Stimulated activated naive B cell treated with anti-CD40 and anti-IgM and Interleukin-4, amounts not matched to agents 10 μg/mL and 1 μg/mL and 100 μg/mL, for 72 hours (primary cell): ENCODE data around the gene C19orf25.
"Not testable (repeated sequence)": the region's sequence is repeated elsewhere in the genome, so short reads cannot be mapped to it uniquely, and the experiment has no call there.

Source experiments
- ATAC-seq, 2 donors: fragments of 150-1000 bp; cut with Tn5 transposase; replicated peaks; 2 replicates each; pipeline ENCODE4 v1.10.0; 2021; ENCODE audit warnings: moderate library complexity in 1 of 2
- DNase-seq: peaks from one replicate; pipeline ENCODE4 v3.0.0; 2021
- H3K27ac Mint-ChIP-seq: one replicate; pipeline ENCODE4 v1.8.0; 2022; ENCODE audit warnings: mild to moderate bottlenecking, mixed read lengths
- H3K27me3 Mint-ChIP-seq, 2 donors: one replicate each; pipeline ENCODE4 v1.8.0; 2022; ENCODE audit warnings: mixed read lengths in 2 of 2
- H3K36me3 Mint-ChIP-seq, 2 donors: one replicate each; pipeline ENCODE4 v1.8.0; 2022; ENCODE audit warnings: mixed read lengths in 2 of 2, mild to moderate bottlenecking in 1 of 2
- H3K4me1 Mint-ChIP-seq, 2 donors: one replicate each; pipeline ENCODE4 v1.8.0; 2022; ENCODE audit warnings: mixed read lengths in 2 of 2, mild to moderate bottlenecking in 1 of 2
- H3K4me3 Mint-ChIP-seq, 2 donors: one replicate each; pipeline ENCODE4 v1.8.0; 2022; ENCODE audit warnings: mild to moderate bottlenecking in 2 of 2, mixed read lengths in 2 of 2, moderate library complexity in 1 of 2
- H3K9me3 Mint-ChIP-seq, 2 donors: one replicate each; pipeline ENCODE4 v1.8.0; 2022; ENCODE audit warnings: mixed read lengths in 2 of 2, mild to moderate bottlenecking in 1 of 2

The C19orf25 gene

GRCh38 chr19:1450735-1451731 is 28.0 kb downstream of the C19orf25 start:
- Mint-ChIP-seq H3K27ac (peak overlapping the region; percentile 15), H3K4me1 (peaks cover 32 to 43% of the 10 kb centered on the region in 2 donors), H3K27me3 (peaks cover 70 to 83% of the 10 kb centered on the region in 2 donors), H3K36me3 (peaks cover 8% of the 10 kb centered on the region in 2 donors), H3K9me3 (peaks cover 4 to 5% of the 10 kb centered on the region in 2 donors), H3K4me3 (no peak overlapping the region)
- ATAC-seq (no peak), DNase-seq (no peak)

- H3K4me1 Mint-ChIP-seq, result peaks cover 32 to 40% of the 10 kb centered on the region in 2 donors
- H3K4me3 Mint-ChIP-seq, result peak within 1 kb of the TSS; percentile 8 to 20
- no peak for DNase-seq
- peaks cover 7 to 8% of the 10 kb centered on the region in 2 donors for H3K36me3 Mint-ChIP-seq
- H3K9me3 Mint-ChIP-seq, result no peaks in the 10 kb centered on the region
- peaks cover 61 to 79% of the 10 kb centered on the region in 2 donors for H3K27me3 Mint-ChIP-seq
- ATAC-seq, result no peak
- H3K27ac Mint-ChIP-seq, result peak within 1 kb of the TSS; percentile 75
Measured at GRCh38 chr19:1449467-1450442, 29.3 kb downstream of the C19orf25 start, which contains the start of gene APC2. Gene APC2, plus strand, starts transcription at chr19:1450121. Its CDS starts 2,881 bp downstream, at chr19:1453002.

- no peak for DNase-seq
- Mint-ChIP-seq H3K4me1 (peaks cover 28 to 33% of the 10 kb centered on the region in 2 donors), H3K36me3 (peaks cover 7 to 10% of the 10 kb centered on the region in 2 donors), H3K27me3 (peaks cover 51 to 68% of the 10 kb centered on the region in 2 donors), H3K9me3 (no peaks in the 10 kb centered on the region), H3K4me3 (peak overlapping the region in 1 of 2 donors; percentile 43), H3K27ac (no peak overlapping the region)
- no peak for ATAC-seq
Measured at GRCh38 chr19:1447944-1448343, 31.1 kb downstream of the C19orf25 start.

DNA sequence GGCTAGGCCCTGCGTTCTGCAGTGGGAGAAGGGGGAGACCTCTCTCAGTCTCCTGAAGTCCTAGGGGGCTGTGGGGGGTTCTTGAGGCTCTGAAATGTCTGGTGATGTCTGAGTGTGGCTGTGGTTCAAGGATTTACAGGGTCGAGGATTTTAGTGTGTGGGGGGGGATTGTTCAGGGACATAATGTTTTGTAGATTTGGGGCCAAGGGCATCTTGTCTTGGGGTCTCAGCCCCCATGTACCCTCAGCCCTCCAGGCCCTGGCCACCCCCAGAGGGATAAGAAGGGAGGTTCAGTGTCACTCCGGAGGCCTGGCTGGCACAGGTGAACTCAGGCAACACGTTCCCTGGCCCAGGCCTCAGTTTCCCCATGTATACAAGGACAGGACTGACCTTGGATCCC is 31.5 kb downstream of the C19orf25 start:
- Mint-ChIP-seq H3K4me1 (peaks cover 29 to 35% of the 10 kb centered on the region in 2 donors), H3K27me3 (peaks cover 48 to 63% of the 10 kb centered on the region in 2 donors), H3K9me3 (no peaks in the 10 kb centered on the region), H3K4me3 (no peak overlapping the region), H3K27ac (peak overlapping the region; percentile 80), H3K36me3 (peaks cover 10 to 14% of the 10 kb centered on the region in 2 donors)
- ATAC-seq, result no peak
- DNase-seq, result no peak

DNA sequence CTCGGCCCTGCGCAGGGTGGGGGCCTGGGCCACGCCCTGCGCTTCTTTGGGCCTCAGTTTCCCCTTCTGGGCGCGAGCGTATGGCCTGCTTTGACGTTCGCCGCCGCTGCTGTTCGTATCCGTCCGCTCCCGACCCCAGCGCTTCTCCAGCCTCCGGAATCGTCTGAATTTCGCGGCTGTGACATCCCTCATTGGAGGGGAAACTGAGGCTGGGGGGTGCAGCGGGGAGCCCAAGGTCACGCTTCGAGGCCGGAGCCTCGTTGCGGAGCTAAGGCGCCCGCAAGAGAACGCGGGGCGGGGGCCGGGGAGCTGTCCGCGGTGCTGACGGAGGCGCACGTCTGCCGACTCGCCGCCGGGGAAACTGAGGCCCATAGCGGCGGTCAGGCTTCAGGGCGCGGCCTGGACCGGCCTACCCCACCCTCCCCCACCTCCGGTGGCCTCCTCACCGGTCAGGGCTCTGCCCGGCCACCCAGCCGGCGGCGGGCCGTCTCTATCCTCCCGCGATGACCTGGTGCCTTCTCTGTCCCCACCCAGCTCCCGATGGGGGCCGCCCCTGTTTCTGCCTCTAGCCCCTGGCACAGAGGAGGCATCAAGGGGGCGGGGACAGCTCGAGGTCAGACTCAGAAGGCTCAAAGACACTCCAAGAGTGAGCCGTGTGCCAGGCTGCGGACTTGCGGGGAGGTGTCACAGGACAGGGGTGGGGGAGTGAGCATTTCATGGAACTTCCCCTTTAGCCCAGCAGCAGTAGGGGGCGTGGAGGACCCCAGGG is 32.1 kb downstream of the C19orf25 start:
- DNase-seq (no peak), ATAC-seq (no peak)
- H3K9me3 Mint-ChIP-seq, result no peaks in the 10 kb centered on the region
- H3K27me3 Mint-ChIP-seq, result peaks cover 43 to 57% of the 10 kb centered on the region in 2 donors
- H3K4me3 Mint-ChIP-seq, result peak overlapping the region; percentile 32 to 55
- H3K36me3 Mint-ChIP-seq, result peaks cover 15 to 20% of the 10 kb centered on the region in 2 donors
- H3K27ac Mint-ChIP-seq, result peak overlapping the region; percentile 80
- peaks cover 31 to 37% of the 10 kb centered on the region in 2 donors for H3K4me1 Mint-ChIP-seq

GRCh38 chr19:1445932-1446712 is 32.9 kb downstream of the C19orf25 start:
- peaks cover 22 to 28% of the 10 kb centered on the region in 2 donors for H3K36me3 Mint-ChIP-seq

DNA sequence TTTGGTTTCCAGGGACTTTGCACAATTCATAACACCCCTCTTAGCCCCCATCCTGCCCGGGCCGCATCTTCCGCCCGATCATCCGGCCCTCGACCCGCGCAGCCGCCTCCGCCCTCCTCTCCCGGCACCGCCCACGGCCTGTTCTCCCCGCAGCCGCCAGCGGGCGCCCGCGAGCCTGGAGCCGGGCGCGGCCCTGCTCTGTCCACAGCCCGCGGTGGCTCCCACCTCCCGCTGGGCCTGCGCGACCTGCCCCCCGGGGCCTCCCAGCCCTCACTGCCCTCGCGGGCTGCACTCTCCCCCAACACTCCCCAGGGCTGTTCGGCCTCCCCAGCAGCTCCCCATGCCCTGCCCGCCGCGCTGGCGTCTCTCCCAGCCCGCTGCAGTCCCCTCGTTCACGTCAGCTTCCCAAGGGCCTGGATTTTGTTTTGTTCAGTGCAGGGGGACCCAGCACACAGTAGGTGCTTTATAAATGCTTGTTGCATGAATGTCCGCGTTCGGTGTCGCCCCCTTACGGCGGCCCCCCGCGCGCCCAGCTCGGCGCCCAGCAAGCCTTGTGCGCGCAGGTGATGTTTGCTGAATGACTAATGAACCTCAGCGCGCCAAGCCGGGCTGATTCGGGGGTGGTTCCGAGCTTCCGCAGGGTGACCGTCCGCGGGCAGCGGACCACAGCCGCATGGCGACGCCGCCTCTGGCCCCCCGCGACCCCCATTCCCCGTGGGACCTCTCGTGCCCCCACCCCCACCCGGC is 33.7 kb downstream of the C19orf25 start:
- Mint-ChIP-seq H3K4me3 (peak overlapping the region; percentile 76 to 83), H3K36me3 (peaks cover 29 to 35% of the 10 kb centered on the region in 2 donors), H3K27me3 (peaks cover 28 to 42% of the 10 kb centered on the region in 2 donors), H3K27ac (peak overlapping the region; percentile 51), H3K4me1 (peaks cover 36 to 53% of the 10 kb centered on the region in 2 donors), H3K9me3 (no peaks in the 10 kb centered on the region)
- DNase-seq (peak; percentile 69), ATAC-seq (peak; percentile 80 to 88)

More at GRCh38 chr19:1445932-1446712, 32.9 kb downstream of the C19orf25 start:
- no peak for DNase-seq
- Mint-ChIP-seq H3K4me3 (peak overlapping the region in 1 of 2 donors; percentile 83), H3K27ac (no peak overlapping the region), H3K27me3 (peaks cover 36 to 49% of the 10 kb centered on the region in 2 donors), H3K9me3 (no peaks in the 10 kb centered on the region), H3K4me1 (peaks cover 33 to 45% of the 10 kb centered on the region in 2 donors)
- ATAC-seq, result no peak

- Mint-ChIP-seq H3K4me3 (peak overlapping the region; percentile 30 to 60), H3K27me3 (peaks cover 3 to 14% of the 10 kb centered on the region in 2 donors), H3K27ac (peak overlapping the region; percentile 83), H3K36me3 (peaks cover 44 to 53% of the 10 kb centered on the region in 2 donors), H3K4me1 (peaks cover 33 to 56% of the 10 kb centered on the region in 2 donors), H3K9me3 (no peaks in the 10 kb centered on the region)
- DNase-seq (no peak), ATAC-seq (no peak)
Measured at GRCh38 chr19:1441677-1442438, 37.2 kb downstream of the C19orf25 start.

GRCh38 chr19:1441022-1441426 is 38.0 kb downstream of the C19orf25 start:
- Mint-ChIP-seq H3K4me1 (peaks cover 33 to 56% of the 10 kb centered on the region in 2 donors), H3K36me3 (peaks cover 49 to 56% of the 10 kb centered on the region in 2 donors), H3K27me3 (peaks cover 3 to 10% of the 10 kb centered on the region in 2 donors), H3K9me3 (no peaks in the 10 kb centered on the region), H3K27ac (peak overlapping the region; percentile 67), H3K4me3 (peak overlapping the region; percentile 97 to 100)
- DNase-seq (no peak), ATAC-seq (no peak)

DNA sequence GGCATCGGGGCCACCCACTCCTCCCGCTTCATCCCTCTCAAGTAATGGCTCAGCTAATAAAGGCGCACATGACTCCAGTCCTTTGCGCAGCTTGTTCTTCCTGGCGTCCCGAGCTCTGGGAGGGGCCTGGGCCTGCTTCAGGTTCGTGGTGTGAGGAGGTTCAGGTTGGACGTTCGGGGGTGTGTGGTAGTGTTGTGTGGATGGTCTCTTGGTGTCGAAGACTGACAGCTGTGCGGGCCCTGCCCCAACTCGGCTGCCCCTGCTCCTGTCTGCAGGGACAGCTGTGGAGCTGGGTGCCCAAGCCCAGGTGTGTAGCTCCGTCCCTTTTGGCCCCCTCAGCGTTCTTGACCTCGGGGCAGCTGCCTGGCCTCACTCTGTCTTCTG is 38.6 kb downstream of the C19orf25 start:
- H3K9me3 Mint-ChIP-seq, result no peaks in the 10 kb centered on the region
- H3K4me3 Mint-ChIP-seq, result peak overlapping the region; percentile 97 to 100
- ATAC-seq (no peak), DNase-seq (no peak)
- peak overlapping the region; percentile 67 for H3K27ac Mint-ChIP-seq
- H3K27me3 Mint-ChIP-seq, result peaks cover 1 to 8% of the 10 kb centered on the region in 2 donors
- H3K4me1 Mint-ChIP-seq, result peaks cover 32 to 53% of the 10 kb centered on the region in 2 donors
- peaks cover 51 to 56% of the 10 kb centered on the region in 2 donors for H3K36me3 Mint-ChIP-seq

- peaks cover 52 to 57% of the 10 kb centered on the region in 2 donors for H3K36me3 Mint-ChIP-seq
- not testable (repeated sequence) for H3K27me3 Mint-ChIP-seq, DNase-seq, ATAC-seq, H3K9me3 Mint-ChIP-seq
- peak overlapping the region; percentile 97 to 100 for H3K4me3 Mint-ChIP-seq
- peaks cover 27 to 46% of the 10 kb centered on the region in 2 donors for H3K4me1 Mint-ChIP-seq
- peak overlapping the region; percentile 100 for H3K27ac Mint-ChIP-seq
Measured at GRCh38 chr19:1439525-1440417, 39.2 kb downstream of the C19orf25 start.
